AG04450 (cell line): Measurements from ENCODE around the gene SAMD4B. TPM values are rescaled to one million over a fixed set of nuclear protein-coding genes. Genes with fewer than 3 reads are reported as not detected.

Experiments used
- CTCF ChIA-PET: fragments of 300-600, 350-600 bp; formaldehyde crosslinking; extraction: SDS; loops from one replicate; lab custom pipeline; 2022; ENCODE audit warnings: antibody characterized with exemption, inconsistent platforms; lab: Charles Lee
- POLR2A ChIA-PET: fragments of 350-600 bp; formaldehyde crosslinking; extraction: SDS; loops from one replicate; lab custom pipeline; 2021; ENCODE audit warnings: antibody characterized with exemption, inconsistent platforms; lab: Yijun Ruan, JAX
- DNase-seq: peaks from one replicate; pipeline ENCODE4 v3.0.0-alpha.2; 2011; ENCODE audit warnings: low read depth, low spot score
- H3K27ac ChIP-seq: one replicate; pipeline ENCODE4 v1.5.1; 2012; ENCODE audit warnings: low read depth, low read length, control low read depth
- H3K27me3 ChIP-seq: one replicate; pipeline ENCODE4 v1.6.0; 2012; ENCODE audit warnings: low read length; ENCODE audit not compliant: control insufficient read depth, insufficient read depth
- H3K4me3 ChIP-seq: 2 replicates; pipeline ENCODE4 v1.5.1; 2011; ENCODE audit warnings: mild to moderate bottlenecking, low read depth, low read length, control low read depth
- H3K9me3 ChIP-seq: 2 replicates; pipeline ENCODE4 v1.5.1; 2012; ENCODE audit warnings: low read length; ENCODE audit not compliant: control insufficient read depth, insufficient read depth
- CTCF ChIP-seq: IDR thresholded peaks from 2 replicates; pipeline ENCODE4 v1.5.1; 2011; ENCODE audit warnings: low read depth, low read length, control low read depth, inconsistent platforms
- polyA plus RNA-seq: library from polyadenylated mRNA; depleted of rRNA; stranded (reverse); fragments of >200 nt; gene quantifications from 2 replicates; pipeline ENCODE4 v1.2.3, GENCODE V29; 2011

SAMD4B gene
- polyA plus RNA-seq, 1 experiment: 33.4 TPM

DNA sequence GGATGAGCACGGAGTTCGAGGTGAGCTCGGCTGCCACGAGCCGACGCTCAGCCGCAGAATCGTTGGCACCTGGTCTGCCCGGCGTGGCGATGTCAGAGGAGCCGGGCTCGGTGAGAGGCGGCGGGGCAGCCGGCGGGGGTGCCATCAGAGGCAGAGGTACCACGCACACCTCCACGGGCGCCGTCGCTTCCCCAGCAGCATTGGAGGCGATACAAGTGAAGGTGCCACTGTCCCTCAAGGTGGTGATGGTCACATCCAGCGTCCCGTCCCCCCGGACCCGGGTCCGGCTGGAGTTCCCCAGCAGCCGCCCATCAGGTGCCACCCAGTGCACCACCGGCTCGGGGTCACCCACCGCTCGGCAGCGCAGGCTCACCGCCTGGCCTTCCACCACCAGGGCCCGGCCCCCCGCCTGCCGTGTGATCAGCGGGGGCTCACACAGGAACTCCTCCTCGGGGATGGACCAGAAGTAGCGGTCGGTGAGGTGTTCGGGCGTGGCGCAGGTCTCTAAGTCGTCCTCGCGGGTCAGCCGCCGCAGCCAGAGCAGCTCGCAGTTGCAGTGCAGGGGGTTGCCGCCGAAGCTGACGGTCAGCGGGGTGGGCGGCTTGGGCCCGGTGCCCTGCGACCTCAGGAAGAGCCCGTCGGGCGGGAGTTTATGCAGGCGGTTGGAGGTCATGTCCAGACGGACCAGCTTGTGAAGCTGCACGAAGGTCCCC is 28.0 kb upstream of the SAMD4B start:
- H3K4me3 ChIP-seq: no peak overlapping the region
- H3K27me3 ChIP-seq: peaks cover 10% of the 10 kb centered on the region
- no peaks in the 10 kb centered on the region; the same call in 1 of the 2 replicates for H3K9me3 ChIP-seq
- CTCF ChIA-PET: no interaction called here
- no peak for TF ChIP-seq CTCF
- DNase-seq: no peak
- H3K27ac ChIP-seq: no peak overlapping the region
- POLR2A ChIA-PET: no interaction called here

- H3K4me3 ChIP-seq: no peak overlapping the region
- peaks cover 19% of the 10 kb centered on the region for H3K27me3 ChIP-seq
- no peak for DNase-seq
- H3K27ac ChIP-seq: no peak overlapping the region
- ChIA-PET CTCF (no interaction called here), POLR2A (no interaction called here)
- TF ChIP-seq CTCF: no peak
- H3K9me3 ChIP-seq: no peaks in the 10 kb centered on the region; the same call in 1 of the 2 replicates
Measured at GRCh38 chr19:39315933-39316332, 26.3 kb upstream of the SAMD4B start.

- Histone ChIP-seq H3K9me3 (no peaks in the 10 kb centered on the region; the same call in 1 of the 2 replicates), H3K27ac (no peak overlapping the region), H3K27me3 (peaks cover 25% of the 10 kb centered on the region), H3K4me3 (no peak overlapping the region)
- ChIA-PET CTCF (no interaction called here), POLR2A (no interaction called here)
- no peak for DNase-seq
- no peak for TF ChIP-seq CTCF
Measured at GRCh38 chr19:39316627-39317321, 25.4 kb upstream of the SAMD4B start.

GRCh38 chr19:39317476-39317875 is 24.7 kb upstream of the SAMD4B start:
- Histone ChIP-seq H3K9me3 (no peaks in the 10 kb centered on the region; the same call in 1 of the 2 replicates), H3K4me3 (no peak overlapping the region), H3K27ac (no peak overlapping the region), H3K27me3 (peaks cover 27% of the 10 kb centered on the region)
- no peak for DNase-seq
- TF ChIP-seq CTCF: no peak
- POLR2A ChIA-PET: interaction anchor here (0.5 kb wide), 1 partner anchor 118 kb away, joined by 9 read pairs; no protein-coding TSS in a partner anchor
- CTCF ChIA-PET: interaction anchor here (0.5 to 0.6 kb wide), 2 partner anchors 219 to 263 kb away, joined by 3 to 7 read pairs; no protein-coding TSS in a partner anchor

- Histone ChIP-seq H3K27ac (no peak overlapping the region), H3K9me3 (no peaks in the 10 kb centered on the region; the same call in 1 of the 2 replicates), H3K4me3 (no peak overlapping the region), H3K27me3 (peaks cover 29% of the 10 kb centered on the region)
- POLR2A ChIA-PET: interaction anchor here (0.5 kb wide), 1 partner anchor 119 kb away, joined by 9 read pairs; no protein-coding TSS in a partner anchor
- CTCF ChIA-PET: no interaction called here
- no peak for TF ChIP-seq CTCF
- DNase-seq: no peak
Measured at GRCh38 chr19:39318071-39318470, 24.1 kb upstream of the SAMD4B start.
